OCI-LY7 (cell line): Measurements from ENCODE around the gene LRFN2.

ENCODE experiments used
- CTCF ChIP-seq: fragments of 200-600 bp; sonication (generic); conservative IDR thresholded peaks from 2 replicates; pipeline ENCODE4 v1.5.1; 2014; ENCODE audit warnings: mild to moderate bottlenecking, antibody characterized with exemption, low read length, moderate library complexity, mixed read lengths
- EZH2phosphoT487 ChIP-seq: fragments of 200-600 bp; sonication (generic); IDR thresholded peaks from 2 replicates; pipeline ENCODE4 v1.6.1; 2018; ENCODE audit warnings: low read depth, borderline replicate concordance, mild to moderate bottlenecking, mixed run types, antibody characterized with exemption, low read length, moderate library complexity, mixed read lengths

- TF ChIP-seq CTCF (no peak), EZH2phosphoT487 (no peak)
These were observed 24.1 kb downstream of the LRFN2 start for GRCh38 chr6:40563111-40563510.
